HCT116 (cell line): ENCODE measurements around the gene CCDC86. TPM values are rescaled to one million over a fixed set of nuclear protein-coding genes. Genes with fewer than 3 reads are reported as not detected.

ENCODE experiments used
- ATAC-seq: fragments of 200-7000 bp; cut with Tn5 transposase; 2 replicates; pipeline ENCODE4 v1.9.1; 2020; ENCODE audit warnings: mild to moderate bottlenecking, moderate library complexity
- BruUV-seq: library from RNA; stranded (reverse); fragments of 400-500 nt; replicated peaks from 2 replicates; lab custom pipeline; 2021; lab: Mats Ljungman, UMichigan
- CTCF ChIA-PET: fragments of 300-600 bp; sonication (Branson Sonifier 250); formaldehyde crosslinking; loops from one replicate; lab custom pipeline; 2021; ENCODE audit warnings: antibody characterized with exemption; lab: Charles Lee
- POLR2A ChIA-PET: fragments of 300-600, 350-600 bp; sonication (Branson Sonifier 250); formaldehyde crosslinking; loops from one replicate; lab custom pipeline; 2021; ENCODE audit warnings: antibody characterized with exemption; lab: Charles Lee
- RAD21 ChIA-PET, 2 experiments: fragments of 300-600 bp; sonication (Branson Sonifier 250); formaldehyde crosslinking; loops; one replicate each; lab custom pipeline; 2023; ENCODE audit warnings: low total read pairs in 2 of 2; ENCODE audit not compliant: uncharacterized antibody in 2 of 2, unreplicated experiment in 2 of 2, low non-redundant PET in 1 of 2; lab: Charles Lee
- DNase-seq: peaks from one replicate; pipeline ENCODE4 v3.0.0-alpha.2; 2010; ENCODE audit warnings: low read depth, low spot score
- H2AFZ ChIP-seq: fragments of 200-600 bp; shearing (Covaris generic), sonication (generic); 2 replicates; pipeline ENCODE4 v1.6.1; 2017; ENCODE audit warnings: low read depth, mixed run types, mixed read lengths, antibody characterized with exemption, low read length; ENCODE audit not compliant: poor library complexity, severe bottlenecking
- H3K27ac ChIP-seq: 2 replicates; pipeline ENCODE4 v1.5.1; 2012; ENCODE audit warnings: low read depth, low read length
- H3K27me3 ChIP-seq: fragments of 200-600 bp; sonication (generic); 2 replicates; pipeline ENCODE4 v1.6.1; 2016; ENCODE audit warnings: mixed run types, low read length, mixed read lengths; ENCODE audit not compliant: insufficient read depth
- H3K36me3 ChIP-seq, 2 experiments: fragments of 200-500 bp in 1 of 2; fragments of 200-600 bp in 1 of 2; sonication (Bioruptor generic) in 1 of 2; sonication (generic) in 1 of 2; 2 replicates each; pipeline versions ENCODE4 v1.5.1 to v1.6.1; 2014 to 2016; ENCODE audit warnings: low read length in 2 of 2, inconsistent platforms in 1 of 2, mixed read lengths in 1 of 2, mixed run types in 1 of 2; ENCODE audit not compliant: insufficient read depth in 2 of 2, control insufficient read depth in 1 of 2
- H3K4me1 ChIP-seq, 2 experiments: fragments of 200-600 bp in 1 of 2; sonication (generic) in 1 of 2; 2 replicates each; pipeline versions ENCODE4 v1.5.1 to v1.6.1; 2012 to 2017; ENCODE audit warnings: low read length in 2 of 2, inconsistent platforms in 1 of 2, mild to moderate bottlenecking in 1 of 2, mixed read lengths in 1 of 2, mixed run types in 1 of 2, moderate library complexity in 1 of 2; ENCODE audit not compliant: insufficient read depth in 2 of 2, control insufficient read depth in 1 of 2
- H3K4me2 ChIP-seq: fragments of 200-600 bp; sonication (generic); 2 replicates; pipeline ENCODE4 v1.6.1; 2017; ENCODE audit warnings: mixed run types, low read length, mixed read lengths
- H3K4me3 ChIP-seq, 2 experiments: fragments of 200-600 bp in 1 of 2; sonication (generic) in 1 of 2; replicated peaks in 1 of 2; 2 replicates each; pipeline ENCODE4 v1.5.1; 2011 to 2016; ENCODE audit warnings: low read length in 2 of 2, control low read depth in 1 of 2, low read depth in 1 of 2, mild to moderate bottlenecking in 1 of 2, mixed read lengths in 1 of 2, mixed run types in 1 of 2
- H3K79me2 ChIP-seq: fragments of 200-600 bp; sonication (generic); 2 replicates; pipeline ENCODE4 v1.6.1; 2017; ENCODE audit warnings: mild to moderate bottlenecking, mixed run types, low read length, moderate library complexity, mixed read lengths; ENCODE audit not compliant: insufficient read depth
- H3K9ac ChIP-seq: fragments of 200-600 bp; sonication (generic); 2 replicates; pipeline ENCODE4 v1.6.1; 2016; ENCODE audit warnings: low read length, mixed read lengths
- H3K9me2 ChIP-seq: fragments of 200-600 bp; sonication (generic), shearing (Covaris generic); 2 replicates; pipeline ENCODE4 v1.6.1; 2017; ENCODE audit warnings: mixed run types, mild to moderate bottlenecking, moderate library complexity; ENCODE audit not compliant: insufficient read depth
- H3K9me3 ChIP-seq, 2 experiments: fragments of 200-500 bp in 1 of 2; fragments of 200-600 bp in 1 of 2; sonication (Bioruptor generic) in 1 of 2; sonication (generic) in 1 of 2; 2 replicates each; pipeline ENCODE4 v1.6.1; 2014 to 2017; ENCODE audit warnings: low read length in 2 of 2, mixed read lengths in 2 of 2, inconsistent platforms in 1 of 2, low read depth in 1 of 2, mild to moderate bottlenecking in 1 of 2, mixed run types in 1 of 2, moderate library complexity in 1 of 2; ENCODE audit not compliant: control insufficient read depth in 1 of 2, insufficient read depth in 1 of 2
- H4K20me1 ChIP-seq: fragments of 200-600 bp; sonication (generic), shearing (Covaris generic); 2 replicates; pipeline ENCODE4 v1.6.1; 2017; ENCODE audit warnings: mixed run types, mild to moderate bottlenecking, moderate library complexity; ENCODE audit not compliant: insufficient read depth
- ATF3 ChIP-seq: IDR thresholded peaks from 2 replicates; pipeline ENCODE4 v1.6.1; 2012
- CBX3 ChIP-seq: IDR thresholded peaks from 2 replicates; pipeline ENCODE4 v1.6.1; 2012; ENCODE audit warnings: low read depth
- EGR1 ChIP-seq: IDR thresholded peaks from 2 replicates; pipeline ENCODE4 v1.6.1; 2012; ENCODE audit warnings: low read depth
- EZH2 ChIP-seq: fragments of 200-600 bp; sonication (generic); IDR thresholded peaks from 2 replicates; pipeline ENCODE4 v1.6.1; 2017; ENCODE audit warnings: antibody characterized with exemption, mixed run types
- EZH2phosphoT487 ChIP-seq: fragments of 200-600 bp; IDR thresholded peaks from 2 replicates; pipeline ENCODE4 v1.6.1; 2018; ENCODE audit warnings: antibody characterized with exemption, borderline replicate concordance
- FOSL1 ChIP-seq: IDR thresholded peaks from 2 replicates; pipeline ENCODE4 v1.6.1; 2012; ENCODE audit warnings: low read depth
- JUND ChIP-seq: IDR thresholded peaks from 2 replicates; pipeline ENCODE4 v1.6.1; 2012
- MAX ChIP-seq: IDR thresholded peaks from 2 replicates; pipeline ENCODE4 v1.6.1; 2012
- POLR2AphosphoS5 ChIP-seq: IDR thresholded peaks from 2 replicates; pipeline ENCODE4 v1.6.1; 2011; ENCODE audit warnings: mild to moderate bottlenecking, low read depth, low read length, moderate library complexity
- SIN3A ChIP-seq: IDR thresholded peaks from 2 replicates; pipeline ENCODE4 v1.6.1; 2012; ENCODE audit warnings: low read depth
- TCF7L2 ChIP-seq: IDR thresholded peaks from 2 replicates; pipeline ENCODE4 v1.7.0; 2011; ENCODE audit warnings: borderline replicate concordance, inconsistent platforms; ENCODE audit not compliant: insufficient read depth, insufficient read length; ENCODE audit errors: extremely low read depth
- YY1 ChIP-seq: IDR thresholded peaks from 2 replicates; pipeline ENCODE4 v1.6.1; 2011; ENCODE audit warnings: low read length, low read depth, moderate library complexity, mild to moderate bottlenecking; ENCODE audit not compliant: insufficient replicate concordance; ENCODE audit errors: extremely low read depth
- ZBTB33 ChIP-seq: IDR thresholded peaks from 2 replicates; pipeline ENCODE4 v1.6.1; 2011; ENCODE audit warnings: mild to moderate bottlenecking, low read length, moderate library complexity; ENCODE audit not compliant: insufficient replicate concordance; ENCODE audit errors: extremely low read depth
- ZFX ChIP-seq: fragments of 450-650 bp; IDR thresholded peaks from 2 replicates; pipeline ENCODE4 v1.6.1; 2017
- intact Hi-C: fragments of 100-400 bp; cut with micrococcal nuclease; formaldehyde crosslinking; loops from 2 replicates; pipeline ENCODE4 v1.10.0; 2022
- total RNA-seq: library from RNA; stranded (reverse); gene quantifications from one replicate; pipeline ENCODE4 v1.2.1, GENCODE V29; 2021; ENCODE audit not compliant: unreplicated experiment
- TF ChIP-seq, protein P1 (sequence below): IDR thresholded peaks from 2 replicates; pipeline ENCODE4 v1.6.1; 2012; ENCODE audit warnings: low read depth

The CCDC86 gene
- total RNA-seq, 1 experiment from 2014 or later = 69.6 TPM

DNA sequence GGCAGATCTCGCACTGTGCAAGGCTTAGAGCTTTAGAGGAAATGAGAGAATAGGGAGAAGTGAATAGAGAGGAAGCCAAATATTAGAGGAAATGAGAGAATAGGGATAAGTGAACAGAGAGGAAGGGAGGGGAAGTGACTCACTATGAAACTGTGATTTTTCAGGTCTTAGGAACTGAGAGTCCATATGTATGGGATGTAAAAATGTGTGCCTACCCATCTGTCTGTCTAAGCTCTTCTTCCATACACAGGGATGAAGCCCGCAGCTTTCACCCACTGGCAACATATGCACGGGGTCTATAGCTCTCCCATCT, 6.4 kb upstream of the CCDC86 start (continued):
- TF ChIP-seq YY1 (no peak), TCF7L2 (no peak), POLR2AphosphoS5 (no peak), ATF3 (no peak)

DNA sequence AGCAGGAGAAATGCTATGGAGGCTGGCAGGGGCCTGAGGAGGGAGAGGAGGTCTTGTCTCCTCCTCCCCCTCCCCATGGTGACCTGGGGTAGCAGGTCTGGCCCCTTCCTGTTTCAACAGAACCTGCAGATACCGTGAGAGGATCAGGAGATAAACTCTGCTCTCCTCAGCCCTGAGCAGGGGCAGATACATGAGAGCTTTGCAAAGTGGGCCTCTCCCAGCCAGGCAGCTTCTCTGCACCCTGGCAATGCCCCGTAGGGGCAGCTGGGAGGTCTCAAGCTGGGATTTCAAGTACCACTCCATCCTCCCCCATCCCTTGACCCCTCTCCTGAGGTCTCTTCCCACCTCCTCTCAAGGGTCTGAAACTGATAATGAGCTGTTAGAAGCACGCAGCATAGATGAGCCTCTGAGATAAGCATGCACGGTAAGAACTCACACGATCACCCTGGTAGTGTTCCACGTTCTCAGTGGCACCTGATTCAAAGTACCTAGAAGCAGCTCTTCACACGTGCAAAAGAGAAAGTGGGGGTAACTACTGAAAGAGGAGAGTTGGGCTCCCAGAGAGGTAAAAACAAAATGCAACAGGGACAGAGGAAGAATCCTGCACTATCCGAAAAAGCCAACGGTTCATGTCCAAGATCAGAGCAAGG, 4.9 kb upstream of the CCDC86 start:
- Histone ChIP-seq H3K27ac (no peak overlapping the region), H2AFZ (no peak overlapping the region), H3K4me3 (no peak overlapping the region), H3K4me1 (peaks cover 2 to 7% of the 10 kb centered on the region in 2 experiments; a peak in 3 of 4 replicates), H3K4me2 (no peak overlapping the region), H4K20me1 (no peaks in the 10 kb centered on the region)
- POLR2A ChIA-PET = no interaction called here
- RAD21 ChIA-PET = no interaction called here
- DNase-seq = no peak
- TF ChIP-seq EGR1 (no peak), ZFX (no peak), MAX (no peak), EZH2 (no peak), ATF3 (no peak), TCF7L2 (no peak), SIN3A (no peak), EZH2phosphoT487 (no peak), ZBTB33 (no peak), FOSL1 (no peak), CBX3 (no peak), JUND (no peak), YY1 (no peak), POLR2AphosphoS5 (no peak)
- TF ChIP-seq, protein P1, sequence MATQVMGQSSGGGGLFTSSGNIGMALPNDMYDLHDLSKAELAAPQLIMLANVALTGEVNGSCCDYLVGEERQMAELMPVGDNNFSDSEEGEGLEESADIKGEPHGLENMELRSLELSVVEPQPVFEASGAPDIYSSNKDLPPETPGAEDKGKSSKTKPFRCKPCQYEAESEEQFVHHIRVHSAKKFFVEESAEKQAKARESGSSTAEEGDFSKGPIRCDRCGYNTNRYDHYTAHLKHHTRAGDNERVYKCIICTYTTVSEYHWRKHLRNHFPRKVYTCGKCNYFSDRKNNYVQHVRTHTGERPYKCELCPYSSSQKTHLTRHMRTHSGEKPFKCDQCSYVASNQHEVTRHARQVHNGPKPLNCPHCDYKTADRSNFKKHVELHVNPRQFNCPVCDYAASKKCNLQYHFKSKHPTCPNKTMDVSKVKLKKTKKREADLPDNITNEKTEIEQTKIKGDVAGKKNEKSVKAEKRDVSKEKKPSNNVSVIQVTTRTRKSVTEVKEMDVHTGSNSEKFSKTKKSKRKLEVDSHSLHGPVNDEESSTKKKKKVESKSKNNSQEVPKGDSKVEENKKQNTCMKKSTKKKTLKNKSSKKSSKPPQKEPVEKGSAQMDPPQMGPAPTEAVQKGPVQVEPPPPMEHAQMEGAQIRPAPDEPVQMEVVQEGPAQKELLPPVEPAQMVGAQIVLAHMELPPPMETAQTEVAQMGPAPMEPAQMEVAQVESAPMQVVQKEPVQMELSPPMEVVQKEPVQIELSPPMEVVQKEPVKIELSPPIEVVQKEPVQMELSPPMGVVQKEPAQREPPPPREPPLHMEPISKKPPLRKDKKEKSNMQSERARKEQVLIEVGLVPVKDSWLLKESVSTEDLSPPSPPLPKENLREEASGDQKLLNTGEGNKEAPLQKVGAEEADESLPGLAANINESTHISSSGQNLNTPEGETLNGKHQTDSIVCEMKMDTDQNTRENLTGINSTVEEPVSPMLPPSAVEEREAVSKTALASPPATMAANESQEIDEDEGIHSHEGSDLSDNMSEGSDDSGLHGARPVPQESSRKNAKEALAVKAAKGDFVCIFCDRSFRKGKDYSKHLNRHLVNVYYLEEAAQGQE = no peak
- TF ChIP-seq, all 23 proteins: peak for 0
- H3K9me3 ChIP-seq = no peaks in the 10 kb centered on the region
- no peaks in the 10 kb centered on the region for H3K9me2 ChIP-seq
- no peak overlapping the region for H3K9ac ChIP-seq
- no peak for ATAC-seq
- peaks cover under 1% of the 10 kb centered on the region for H3K79me2 ChIP-seq
- BruUV-seq = no TSS peak
- intact Hi-C loops = no loop called here
- peaks cover 8% of the 10 kb centered on the region; the same call in 1 of the 2 replicates for H3K27me3 ChIP-seq
- no peaks in the 10 kb centered on the region for H3K36me3 ChIP-seq
- CTCF ChIA-PET = interaction anchor here (1.2 kb wide), 1 partner anchor 51 kb away, joined by 6 read pairs; no protein-coding TSS in a partner anchor
